ENCODE measurements around the gene VSX1. TPM values are rescaled to one million over a fixed set of nuclear protein-coding genes. Genes with fewer than 3 reads are reported as not detected.

Gene VSX1
- polyA plus RNA-seq, 4 donors, result 0.04 TPM; not detected in 3

DNA sequence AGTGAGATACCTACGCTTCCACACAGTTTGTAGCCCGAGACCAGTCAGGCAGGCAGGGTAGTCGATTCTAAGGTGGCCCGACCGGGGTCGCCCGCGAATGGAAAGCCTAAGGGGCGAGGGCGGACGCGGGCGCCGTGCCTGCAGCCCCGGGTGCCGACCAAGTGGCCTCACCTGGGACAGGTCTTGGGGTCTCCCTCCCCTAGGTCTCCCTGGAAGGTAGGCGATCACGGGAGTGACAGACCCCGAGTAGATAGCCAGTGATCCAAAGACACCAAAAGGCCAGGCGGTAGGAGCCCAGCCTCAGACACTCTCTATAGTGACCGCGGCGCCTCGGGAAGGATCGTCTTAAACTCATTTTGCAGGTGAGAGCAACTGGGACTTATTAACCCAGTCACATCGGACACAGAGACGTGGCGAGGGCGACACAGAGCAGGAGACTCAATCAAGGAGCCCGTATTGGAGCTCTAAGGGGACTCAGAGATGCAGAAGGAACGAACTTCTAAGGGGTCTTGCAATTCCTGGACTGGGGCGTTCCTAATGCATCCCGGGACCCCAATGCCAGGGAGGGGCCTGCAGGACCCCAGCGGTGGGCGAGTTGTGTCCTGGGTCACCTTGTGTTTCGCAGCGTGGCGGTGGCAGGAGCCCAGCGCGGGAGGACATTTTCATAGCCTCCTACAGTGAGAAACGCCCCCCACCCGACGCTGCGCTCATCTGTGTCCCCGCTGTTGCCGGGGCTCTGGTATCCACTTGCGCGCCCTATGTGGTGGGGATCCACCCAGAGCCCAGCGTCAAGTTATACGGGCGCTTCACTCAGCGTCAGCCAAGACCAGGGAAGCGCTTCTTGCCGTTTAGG lies 2.1 kb upstream of the VSX1 start:
- no peak overlapping the region for H3K4me3 ChIP-seq (ENCODE audit: low read depth in 1 of 3, low read length in 3 of 3)
- no peaks in the 10 kb centered on the region for H3K36me3 ChIP-seq (ENCODE audit: control insufficient read depth in 3 of 3, insufficient read depth in 2 of 3, low read depth in 1 of 3, low read length in 3 of 3)
- peaks cover 23 to 77% (median 43%) of the 10 kb centered on the region in 3 donors for H3K27me3 ChIP-seq (ENCODE audit: control insufficient read depth in 3 of 3, insufficient read depth in 3 of 3, low read length in 3 of 3)
- peak in 1 of 2 donors; percentile 36 for DNase-seq
- no peaks in the 10 kb centered on the region for H3K9me3 ChIP-seq (ENCODE audit: control insufficient read depth in 2 of 2, insufficient read depth in 1 of 2, low read depth in 1 of 2, low read length in 1 of 2)
- H3K4me1 ChIP-seq (ENCODE audit: control insufficient read depth in 3 of 3, insufficient read depth in 2 of 3, low read depth in 1 of 3, low read length in 2 of 3), result no peaks in the 10 kb centered on the region
- no peak for FAIRE-seq
- 8 to 16% (median 15%) methylated on average over 54 of the region's 54 CpGs for WGBS, 3 donors
- no peak overlapping the region for H3K27ac ChIP-seq (ENCODE audit: low read depth in 1 of 3, low read length in 2 of 3)

DNA sequence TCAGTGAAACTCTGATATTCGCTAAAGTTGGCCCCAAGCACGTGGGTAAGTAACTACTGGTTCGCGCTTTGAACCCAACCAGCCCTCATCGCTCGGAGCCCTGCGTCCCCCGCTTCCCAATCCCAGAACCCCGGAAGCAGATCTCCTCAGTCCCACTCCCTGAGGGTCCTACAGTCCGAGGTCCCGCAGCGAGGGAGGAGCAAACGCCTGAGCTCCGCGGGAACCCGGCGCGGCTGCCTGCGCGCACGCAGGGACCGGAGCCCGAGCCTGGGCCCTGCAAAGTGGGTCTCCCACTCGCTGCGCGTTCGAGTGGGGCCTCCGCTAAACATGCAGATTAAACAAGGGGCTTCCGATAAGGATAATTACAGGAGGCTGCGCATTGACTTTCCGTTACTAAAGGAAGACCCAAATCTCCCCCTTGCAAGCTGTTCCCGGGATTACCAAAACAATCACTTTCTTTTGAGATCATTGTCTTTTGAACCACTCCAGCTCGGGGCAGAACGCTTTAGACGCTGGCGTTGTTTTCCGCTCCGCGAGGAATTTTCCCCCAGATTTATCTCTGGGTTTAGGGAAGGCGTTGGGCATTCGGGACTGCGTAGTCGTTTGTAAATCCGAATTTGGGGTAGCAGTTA lies 1.3 kb upstream of the VSX1 start:
- H3K4me1 ChIP-seq (ENCODE audit: control insufficient read depth in 3 of 3, insufficient read depth in 2 of 3, low read depth in 1 of 3, low read length in 2 of 3), result no peaks in the 10 kb centered on the region
- DNase-seq (no peak), FAIRE-seq (no peak)
- no peak overlapping the region for H3K27ac ChIP-seq (ENCODE audit: low read depth in 1 of 3, low read length in 2 of 3)
- WGBS, 3 donors, result 7 to 15% (median 9%) methylated on average over 44 of the region's 44 CpGs
- no peak overlapping the region for H3K4me3 ChIP-seq (ENCODE audit: low read depth in 1 of 3, low read length in 3 of 3)
- H3K36me3 ChIP-seq (ENCODE audit: control insufficient read depth in 3 of 3, insufficient read depth in 2 of 3, low read depth in 1 of 3, low read length in 3 of 3), result no peaks in the 10 kb centered on the region
- H3K27me3 ChIP-seq (ENCODE audit: control insufficient read depth in 3 of 3, insufficient read depth in 3 of 3, low read length in 3 of 3), result peaks cover 23 to 76% (median 41%) of the 10 kb centered on the region in 3 donors
- no peaks in the 10 kb centered on the region for H3K9me3 ChIP-seq (ENCODE audit: control insufficient read depth in 2 of 2, insufficient read depth in 1 of 2, low read depth in 1 of 2, low read length in 1 of 2)

DNA sequence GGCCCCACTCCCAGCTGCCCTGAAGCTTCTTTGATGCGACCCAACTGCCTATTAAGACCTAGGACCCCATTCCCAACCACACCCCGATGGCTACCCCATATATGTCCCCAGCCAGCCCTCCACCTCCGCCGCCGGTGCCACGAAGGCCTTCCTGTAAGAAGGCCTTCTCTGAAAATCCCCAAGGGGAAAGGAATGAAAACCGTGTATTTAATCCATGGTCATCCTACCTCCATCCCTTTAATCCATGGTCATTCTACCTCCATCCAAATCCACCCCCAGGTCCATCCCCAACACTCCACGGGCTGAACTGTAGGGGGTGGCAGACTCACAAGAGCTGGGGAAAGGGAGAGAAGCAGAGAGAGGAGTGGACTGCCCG lies 545 bp upstream of the VSX1 start:
- H3K9me3 ChIP-seq (ENCODE audit: control insufficient read depth in 2 of 2, insufficient read depth in 1 of 2, low read depth in 1 of 2, low read length in 1 of 2), result no peaks in the 10 kb centered on the region
- no peaks in the 10 kb centered on the region for H3K36me3 ChIP-seq (ENCODE audit: control insufficient read depth in 3 of 3, insufficient read depth in 2 of 3, low read depth in 1 of 3, low read length in 3 of 3)
- no peak for FAIRE-seq
- no peak overlapping the region for H3K27ac ChIP-seq (ENCODE audit: low read depth in 1 of 3, low read length in 2 of 3)
- no peak overlapping the region for H3K4me3 ChIP-seq (ENCODE audit: low read depth in 1 of 3, low read length in 3 of 3)
- no peaks in the 10 kb centered on the region for H3K4me1 ChIP-seq (ENCODE audit: control insufficient read depth in 3 of 3, insufficient read depth in 2 of 3, low read depth in 1 of 3, low read length in 2 of 3)
- H3K27me3 ChIP-seq (ENCODE audit: control insufficient read depth in 3 of 3, insufficient read depth in 3 of 3, low read length in 3 of 3), result peaks cover 23 to 77% (median 41%) of the 10 kb centered on the region in 3 donors
- DNase-seq, result no peak
- 22 to 33% (median 30%) methylated on average over 9 of the region's 9 CpGs for WGBS, 3 donors

DNA sequence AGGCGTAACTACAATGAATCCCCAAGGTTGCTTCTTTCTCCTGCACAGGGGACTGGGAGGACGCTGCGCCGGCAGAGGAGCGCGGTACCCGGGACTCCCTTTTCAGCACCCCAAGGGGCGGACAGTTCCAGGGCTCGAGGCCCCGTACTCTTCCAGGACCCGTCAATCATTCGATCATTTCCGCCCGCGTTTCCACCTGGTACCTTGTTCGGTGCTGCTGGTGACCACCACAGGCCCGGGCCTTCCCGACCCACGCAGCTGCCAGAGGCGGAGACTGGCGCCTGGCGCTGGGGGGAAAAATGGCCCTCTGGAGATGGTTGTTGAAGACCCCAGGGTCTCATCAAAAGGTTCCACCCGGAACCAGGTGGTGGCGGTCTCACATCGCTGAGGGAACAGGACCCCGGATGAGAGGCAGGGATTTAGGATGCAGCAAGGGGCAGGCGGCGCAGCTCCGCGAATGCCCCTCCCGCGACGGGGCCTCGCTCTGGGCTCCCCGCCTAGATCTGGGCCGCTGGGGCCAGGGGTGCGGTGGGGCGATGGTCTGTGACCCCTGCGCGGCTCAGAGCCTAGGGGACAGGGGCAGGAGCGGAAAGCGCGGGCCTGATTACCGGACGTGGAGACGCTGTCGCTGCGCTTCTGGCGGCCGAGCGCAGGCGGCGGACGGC lies 744 bp downstream of the VSX1 start:
- no peak overlapping the region for H3K27ac ChIP-seq (ENCODE audit: low read depth in 1 of 3, low read length in 2 of 3)
- 5 to 11% (median 8%) methylated on average over 52 to 54 of the region's 54 CpGs for WGBS, 3 donors
- peaks cover 23 to 85% (median 42%) of the 10 kb centered on the region in 3 donors for H3K27me3 ChIP-seq (ENCODE audit: control insufficient read depth in 3 of 3, insufficient read depth in 3 of 3, low read length in 3 of 3)
- no peaks in the 10 kb centered on the region for H3K9me3 ChIP-seq (ENCODE audit: control insufficient read depth in 2 of 2, insufficient read depth in 1 of 2, low read depth in 1 of 2, low read length in 1 of 2)
- no peaks in the 10 kb centered on the region for H3K36me3 ChIP-seq (ENCODE audit: control insufficient read depth in 3 of 3, insufficient read depth in 2 of 3, low read depth in 1 of 3, low read length in 3 of 3)
- no peaks in the 10 kb centered on the region for H3K4me1 ChIP-seq (ENCODE audit: control insufficient read depth in 3 of 3, insufficient read depth in 2 of 3, low read depth in 1 of 3, low read length in 2 of 3)
- FAIRE-seq, result no peak
- no peak overlapping the region for H3K4me3 ChIP-seq (ENCODE audit: low read depth in 1 of 3, low read length in 3 of 3)
- DNase-seq, result peak in 1 of 2 donors; percentile 65

DNA sequence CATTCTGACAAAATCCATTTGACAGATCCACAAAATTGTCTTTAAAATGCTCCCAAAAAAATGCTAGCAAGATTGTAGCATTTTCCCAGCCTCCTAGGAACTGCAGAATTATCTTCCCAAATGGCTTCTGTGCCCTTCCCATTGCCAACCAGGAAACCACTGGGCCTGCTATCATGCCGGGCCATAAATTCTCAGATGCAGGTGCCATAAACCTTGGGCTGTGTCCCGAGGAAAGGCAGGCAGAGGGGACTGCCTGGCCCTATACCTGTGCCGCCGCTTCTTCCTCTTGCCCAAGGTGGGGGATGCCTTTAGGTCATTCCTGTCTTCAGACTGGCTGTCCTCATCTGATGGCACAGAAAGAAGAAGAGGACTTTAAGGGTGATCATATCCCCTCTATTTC lies 2.8 kb downstream of the VSX1 start:
- Histone ChIP-seq H3K27ac (ENCODE audit: low read depth in 1 of 3, low read length in 2 of 3) (no peak overlapping the region), H3K36me3 (ENCODE audit: control insufficient read depth in 3 of 3, insufficient read depth in 2 of 3, low read depth in 1 of 3, low read length in 3 of 3) (no peaks in the 10 kb centered on the region), H3K9me3 (ENCODE audit: control insufficient read depth in 2 of 2, insufficient read depth in 1 of 2, low read depth in 1 of 2, low read length in 1 of 2) (no peaks in the 10 kb centered on the region), H3K4me1 (ENCODE audit: control insufficient read depth in 3 of 3, insufficient read depth in 2 of 3, low read depth in 1 of 3, low read length in 2 of 3) (no peaks in the 10 kb centered on the region), H3K27me3 (ENCODE audit: control insufficient read depth in 3 of 3, insufficient read depth in 3 of 3, low read length in 3 of 3) (peaks cover 18 to 65% (median 29%) of the 10 kb centered on the region in 3 donors), H3K4me3 (ENCODE audit: low read depth in 1 of 3, low read length in 3 of 3) (no peak overlapping the region)
- FAIRE-seq, result no peak
- 5 to 56% (median 27%) methylated on average over 4 of the region's 4 CpGs for WGBS, 3 donors
- DNase-seq, result peak; percentile 30 to 80

DNA sequence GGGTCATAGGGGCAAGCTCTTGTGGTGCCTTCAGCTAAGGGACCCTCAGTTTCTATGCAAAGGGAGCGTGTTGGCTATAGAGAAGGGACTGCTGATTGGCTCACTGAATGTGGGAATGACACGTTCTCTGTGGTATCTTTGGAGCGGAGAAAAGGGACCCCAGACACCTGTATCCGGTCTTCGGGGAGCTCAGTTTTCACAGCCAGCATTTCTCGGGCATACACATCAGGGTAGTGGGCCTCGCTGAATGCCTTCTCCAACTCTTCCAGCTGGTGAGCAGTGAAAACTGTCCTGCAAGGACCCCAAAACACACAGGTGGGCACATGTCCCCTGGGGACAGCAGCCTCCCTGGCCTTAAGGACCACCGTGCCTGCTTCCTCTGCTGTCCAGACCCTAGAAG lies 3.3 kb downstream of the VSX1 start:
- no peak overlapping the region for H3K4me3 ChIP-seq (ENCODE audit: low read depth in 1 of 3, low read length in 3 of 3)
- no peaks in the 10 kb centered on the region for H3K4me1 ChIP-seq (ENCODE audit: control insufficient read depth in 3 of 3, insufficient read depth in 2 of 3, low read depth in 1 of 3, low read length in 2 of 3)
- H3K27ac ChIP-seq (ENCODE audit: low read depth in 1 of 3, low read length in 2 of 3), result no peak overlapping the region
- no peaks in the 10 kb centered on the region for H3K36me3 ChIP-seq (ENCODE audit: control insufficient read depth in 3 of 3, insufficient read depth in 2 of 3, low read depth in 1 of 3, low read length in 3 of 3)
- WGBS, 3 donors, result 72 to 84% (median 79%) methylated on average over 8 of the region's 8 CpGs
- no peak for DNase-seq
- peaks cover 18 to 60% (median 24%) of the 10 kb centered on the region in 3 donors for H3K27me3 ChIP-seq (ENCODE audit: control insufficient read depth in 3 of 3, insufficient read depth in 3 of 3, low read length in 3 of 3)
- no peak for FAIRE-seq
- H3K9me3 ChIP-seq (ENCODE audit: control insufficient read depth in 2 of 2, insufficient read depth in 1 of 2, low read depth in 1 of 2, low read length in 1 of 2), result no peaks in the 10 kb centered on the region

DNA sequence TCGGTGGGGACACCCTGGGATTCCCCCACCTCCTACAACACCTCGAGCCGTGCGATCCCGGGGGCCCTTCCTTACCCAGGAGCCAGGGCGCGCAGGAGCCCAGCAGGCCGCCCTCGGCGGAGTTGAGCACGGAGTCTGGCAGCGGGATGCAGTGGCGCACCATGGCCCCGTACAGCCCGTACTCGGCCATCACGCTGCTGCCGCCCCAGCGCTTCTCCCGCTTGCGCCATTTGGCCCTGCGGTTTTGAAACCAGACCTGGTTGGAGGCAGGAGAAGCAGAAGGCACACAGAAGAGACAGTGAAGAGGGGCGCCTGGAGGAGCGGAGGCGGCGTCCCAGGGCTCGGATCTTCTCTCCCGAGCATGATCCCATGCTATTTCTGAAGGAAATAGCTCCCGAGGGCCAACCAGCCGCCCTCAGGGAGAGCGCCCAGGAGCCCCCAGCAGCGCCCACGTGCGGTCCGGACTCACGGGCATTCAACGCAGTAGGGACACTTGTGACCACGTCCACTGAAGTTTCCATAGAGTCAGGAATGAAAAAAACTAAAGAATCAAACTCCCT lies 4.3 kb downstream of the VSX1 start:
- Histone ChIP-seq H3K36me3 (ENCODE audit: control insufficient read depth in 3 of 3, insufficient read depth in 2 of 3, low read depth in 1 of 3, low read length in 3 of 3) (no peaks in the 10 kb centered on the region), H3K4me1 (ENCODE audit: control insufficient read depth in 3 of 3, insufficient read depth in 2 of 3, low read depth in 1 of 3, low read length in 2 of 3) (no peaks in the 10 kb centered on the region), H3K27me3 (ENCODE audit: control insufficient read depth in 3 of 3, insufficient read depth in 3 of 3, low read length in 3 of 3) (peaks cover 14 to 57% (median 22%) of the 10 kb centered on the region in 3 donors), H3K27ac (ENCODE audit: low read depth in 1 of 3, low read length in 2 of 3) (no peak overlapping the region), H3K4me3 (ENCODE audit: low read depth in 1 of 3, low read length in 3 of 3) (no peak overlapping the region), H3K9me3 (ENCODE audit: control insufficient read depth in 2 of 2, insufficient read depth in 1 of 2, low read depth in 1 of 2, low read length in 1 of 2) (no peaks in the 10 kb centered on the region)
- WGBS, 3 donors, result 5 to 8% (median 7%) methylated on average over 38 of the region's 38 CpGs
- no peak for FAIRE-seq
- peak in 1 of 2 donors; percentile 36 for DNase-seq

Data from small intestine (tissue), 7 donors.